ENCODE measurements around the gene ZMAT2.
"Not testable (repeated sequence)": the region's sequence is repeated elsewhere in the genome, so short reads cannot be mapped to it uniquely, and the experiment has no call there.

Gene ZMAT2

GRCh38 chr5:140718266-140718592 is 18.0 kb downstream of the ZMAT2 start:
- H3K4me3 Mint-ChIP-seq, result no peak overlapping the region
- no peaks in the 10 kb centered on the region for H3K9me3 Mint-ChIP-seq
- no peaks in the 10 kb centered on the region for H3K36me3 Mint-ChIP-seq (ENCODE audit: low read depth)
- no peak for TF ChIP-seq CTCF (IDR thresholded peaks at IDR 0.05)
- no peaks in the 10 kb centered on the region for H3K4me1 Mint-ChIP-seq
- DNase-seq, result no peak
- H3K27me3 Mint-ChIP-seq (ENCODE audit: low read depth, poor library complexity), result peaks cover 25% of the 10 kb centered on the region
- H3K27ac Mint-ChIP-seq, result no peak overlapping the region

GRCh38 chr5:140720738-140721137 is 20.5 kb downstream of the ZMAT2 start:
- H3K27ac Mint-ChIP-seq; H3K9me3 Mint-ChIP-seq; H3K36me3 Mint-ChIP-seq (ENCODE audit: low read depth); H3K4me1 Mint-ChIP-seq; H3K4me3 Mint-ChIP-seq; DNase-seq: not testable (repeated sequence)
- H3K27me3 Mint-ChIP-seq (ENCODE audit: low read depth, poor library complexity), result peaks cover 29% of the 10 kb centered on the region

GRCh38 chr5:140721395-140721794 is 21.1 kb downstream of the ZMAT2 start:
- DNase-seq; H3K4me3 Mint-ChIP-seq; H3K9me3 Mint-ChIP-seq; H3K27ac Mint-ChIP-seq; H3K36me3 Mint-ChIP-seq (ENCODE audit: low read depth); H3K4me1 Mint-ChIP-seq: not testable (repeated sequence)
- H3K27me3 Mint-ChIP-seq (ENCODE audit: low read depth, poor library complexity), result peaks cover 35% of the 10 kb centered on the region

GRCh38 chr5:140725799-140726471 is 25.7 kb downstream of the ZMAT2 start:
- DNase-seq, result peak; percentile 69
- H3K4me3 Mint-ChIP-seq, result peak overlapping the region; percentile 86
- peaks cover 5% of the 10 kb centered on the region for H3K4me1 Mint-ChIP-seq
- no peak for TF ChIP-seq CTCF (IDR thresholded peaks at IDR 0.05)
- H3K36me3 Mint-ChIP-seq (ENCODE audit: low read depth), result no peaks in the 10 kb centered on the region
- peaks cover 58% of the 10 kb centered on the region for H3K27me3 Mint-ChIP-seq (ENCODE audit: low read depth, poor library complexity)
- no peak overlapping the region for H3K27ac Mint-ChIP-seq
- no peaks in the 10 kb centered on the region for H3K9me3 Mint-ChIP-seq

GRCh38 chr5:140733098-140733497 is 32.9 kb downstream of the ZMAT2 start:
- Mint-ChIP-seq H3K4me3 (no peak overlapping the region), H3K4me1 (no peaks in the 10 kb centered on the region), H3K36me3 (ENCODE audit: low read depth) (no peaks in the 10 kb centered on the region), H3K27me3 (ENCODE audit: low read depth, poor library complexity) (peaks cover 46% of the 10 kb centered on the region), H3K27ac (peak overlapping the region; percentile 37), H3K9me3 (peaks cover 8% of the 10 kb centered on the region)
- no peak for DNase-seq
- TF ChIP-seq CTCF (IDR thresholded peaks at IDR 0.05), result no peak

- Mint-ChIP-seq H3K4me3 (no peak overlapping the region), H3K36me3 (ENCODE audit: low read depth) (no peaks in the 10 kb centered on the region), H3K27ac (no peak overlapping the region), H3K4me1 (no peaks in the 10 kb centered on the region), H3K27me3 (ENCODE audit: low read depth, poor library complexity) (peaks cover 42% of the 10 kb centered on the region), H3K9me3 (peaks cover 8% of the 10 kb centered on the region)
- TF ChIP-seq CTCF (IDR thresholded peaks at IDR 0.05), result no peak
- DNase-seq, result no peak
These were observed 34.1 kb downstream of the ZMAT2 start for GRCh38 chr5:140734354-140734753.

GRCh38 chr5:140737486-140737885 is 37.2 kb downstream of the ZMAT2 start:
- DNase-seq, result no peak
- no peak for TF ChIP-seq CTCF (IDR thresholded peaks at IDR 0.05)
- no peaks in the 10 kb centered on the region for H3K36me3 Mint-ChIP-seq (ENCODE audit: low read depth)
- no peak overlapping the region for H3K27ac Mint-ChIP-seq
- H3K4me1 Mint-ChIP-seq, result no peaks in the 10 kb centered on the region
- H3K4me3 Mint-ChIP-seq, result no peak overlapping the region
- peaks cover 35% of the 10 kb centered on the region for H3K27me3 Mint-ChIP-seq (ENCODE audit: low read depth, poor library complexity)
- peaks cover 8% of the 10 kb centered on the region for H3K9me3 Mint-ChIP-seq

Data from nephron progenitor cell (in vitro differentiated cells).